Stimulated activated CD4-positive, alpha-beta T cell treated with anti-CD3 and anti-CD28 coated beads, TNF-alpha, amount 100 ng/mL, for 4 hours (primary cell): Measurements from ENCODE around the gene WSB1.
"Not testable (repeated sequence)": the region's sequence is repeated elsewhere in the genome, so short reads cannot be mapped to it uniquely, and the experiment has no call there.

Experiments used
- DNase-seq, 3 experiments: peaks; one replicate each; pipeline ENCODE4 v3.0.0-alpha.2; 2020; ENCODE audit warnings: low read depth in 3 of 3

WSB1 gene

DNA sequence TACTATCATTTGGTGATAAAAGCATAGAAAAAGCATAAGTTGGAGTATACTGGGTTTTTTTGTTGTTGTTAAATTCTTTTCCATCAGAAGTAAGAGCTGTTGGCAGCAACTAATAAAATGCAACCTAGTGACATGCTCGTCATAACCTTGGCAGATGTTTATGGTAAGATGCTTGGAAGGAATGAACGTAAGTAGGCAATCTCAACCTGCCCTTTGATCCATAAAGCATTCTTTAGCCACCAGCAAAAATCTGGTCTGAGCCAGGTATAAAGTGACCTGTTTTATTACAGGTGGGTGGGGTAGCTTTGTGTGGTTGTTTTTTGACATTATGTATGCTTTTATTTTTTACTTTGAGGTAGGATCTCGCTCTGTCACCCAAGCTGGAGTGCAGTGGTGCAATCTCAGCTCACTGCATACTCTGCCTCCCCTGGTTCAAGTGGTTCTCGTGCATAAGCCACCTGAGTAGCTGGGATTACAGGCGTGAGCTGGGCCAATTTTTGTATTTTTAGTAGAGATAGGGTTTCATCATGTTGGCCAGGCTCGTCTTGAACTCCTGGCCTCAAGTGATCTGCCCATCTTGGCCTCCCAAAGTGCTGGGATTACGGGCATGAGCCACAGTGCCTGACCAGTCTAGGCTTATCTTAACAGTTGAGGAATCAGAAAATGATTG is 22.0 kb downstream of the WSB1 start:
- no peak for DNase-seq

DNA sequence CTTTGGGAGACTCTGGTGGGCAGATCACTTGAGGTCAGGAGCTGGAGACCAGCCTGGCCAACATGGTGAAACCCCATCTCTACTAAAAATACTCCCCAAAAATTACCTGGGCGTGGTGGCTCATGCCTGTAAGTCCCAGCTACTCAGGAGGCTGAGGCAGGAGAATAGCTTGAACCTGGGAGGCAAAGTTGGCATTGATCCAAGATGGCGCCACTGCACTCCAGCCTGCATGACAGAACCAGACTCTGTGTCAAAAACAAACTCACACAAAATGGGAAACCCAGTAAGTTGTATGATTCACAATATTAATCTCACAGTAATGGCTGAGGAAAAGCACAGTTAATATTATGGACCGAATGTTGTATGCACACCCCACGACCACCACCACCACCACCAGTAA is 24.3 kb downstream of the WSB1 start:
- no peak for DNase-seq

DNA sequence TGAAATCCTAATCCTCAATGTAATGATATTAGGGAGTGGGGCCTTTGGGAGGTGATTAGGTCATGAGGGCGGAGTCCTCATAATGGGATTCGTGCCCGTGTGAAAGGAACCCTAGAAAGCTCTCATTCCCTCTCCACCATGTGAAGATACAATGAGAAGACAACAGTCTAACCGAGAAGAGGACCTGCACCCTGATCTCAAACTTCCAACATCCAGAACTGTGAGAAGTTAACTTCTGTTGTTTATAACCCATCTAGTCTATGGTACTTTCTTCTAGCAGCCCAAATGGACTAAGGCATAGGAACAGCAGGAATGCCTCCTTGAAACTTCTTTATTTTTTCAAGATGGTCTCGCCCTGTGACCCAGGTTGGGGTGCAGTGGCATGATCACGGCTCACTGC is 24.7 kb downstream of the WSB1 start:
- DNase-seq: no peak

DNA sequence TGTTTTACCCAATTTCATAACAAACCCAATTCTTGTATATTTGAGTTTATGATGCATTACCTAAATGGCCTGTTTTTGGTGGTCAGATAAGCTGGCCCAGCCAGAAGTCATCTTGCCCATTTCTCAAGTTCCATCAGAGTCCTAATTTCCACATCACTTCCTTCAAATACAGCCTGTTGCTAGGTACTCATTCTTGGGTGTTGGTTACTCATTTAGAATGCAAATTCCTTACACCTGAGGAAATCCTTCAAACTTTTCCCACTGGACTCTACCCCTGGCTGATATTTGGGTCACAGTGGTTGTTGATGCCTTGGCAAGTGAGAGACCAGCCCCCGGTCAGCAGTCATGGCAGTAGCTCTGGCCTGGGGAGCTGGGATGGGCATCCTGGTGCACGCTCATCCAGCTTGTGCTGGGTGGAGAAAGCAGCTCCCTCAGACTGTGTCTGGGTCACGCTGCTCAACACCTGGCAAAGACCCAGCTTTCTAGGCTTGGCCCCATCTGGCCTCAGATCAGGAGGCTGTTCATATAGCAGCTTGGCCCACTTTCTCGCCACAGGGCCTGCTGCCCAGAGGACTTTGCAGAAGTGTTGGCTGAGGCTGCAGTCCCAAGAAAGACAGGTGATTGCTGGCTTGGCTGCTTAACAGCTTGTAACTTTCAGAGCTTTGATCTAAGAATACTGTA is 25.8 kb downstream of the WSB1 start:
- DNase-seq: no peak

DNA sequence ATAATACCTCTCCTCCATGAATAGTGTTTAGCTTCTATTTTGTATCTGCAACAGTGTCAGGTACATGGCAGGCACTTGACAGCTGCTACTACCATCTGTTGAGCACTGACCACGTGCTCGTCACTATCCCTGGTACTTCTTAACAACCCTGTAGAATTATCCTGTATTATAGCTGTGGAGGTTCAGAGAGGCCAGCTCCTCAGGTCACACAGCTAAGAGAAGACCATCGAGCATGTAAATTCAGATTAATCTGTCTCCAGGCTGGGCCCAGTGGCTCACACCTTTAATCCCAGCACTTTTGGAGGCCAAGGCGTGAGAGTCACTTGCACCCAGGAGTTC is 26.3 kb downstream of the WSB1 start:
- DNase-seq: no peak

DNA sequence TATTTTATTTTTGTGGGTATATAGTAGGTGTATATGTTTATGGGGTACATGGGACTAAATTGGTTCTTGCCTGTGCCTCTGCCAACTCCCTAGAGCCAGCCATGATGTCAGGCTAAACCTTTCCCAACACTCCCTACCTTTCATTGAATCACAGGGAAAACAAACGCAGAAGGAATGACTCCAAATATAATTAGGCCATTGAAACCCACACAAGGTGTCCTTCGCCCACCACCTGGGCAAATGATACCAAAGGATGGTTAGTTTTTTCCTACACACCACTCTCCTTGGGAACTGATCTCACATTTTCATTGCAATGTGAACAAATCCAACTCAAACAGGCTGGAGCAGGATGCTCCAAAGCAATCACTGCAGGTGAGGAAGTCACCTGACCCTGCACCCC is 27.5 kb downstream of the WSB1 start:
- no peak for DNase-seq

DNA sequence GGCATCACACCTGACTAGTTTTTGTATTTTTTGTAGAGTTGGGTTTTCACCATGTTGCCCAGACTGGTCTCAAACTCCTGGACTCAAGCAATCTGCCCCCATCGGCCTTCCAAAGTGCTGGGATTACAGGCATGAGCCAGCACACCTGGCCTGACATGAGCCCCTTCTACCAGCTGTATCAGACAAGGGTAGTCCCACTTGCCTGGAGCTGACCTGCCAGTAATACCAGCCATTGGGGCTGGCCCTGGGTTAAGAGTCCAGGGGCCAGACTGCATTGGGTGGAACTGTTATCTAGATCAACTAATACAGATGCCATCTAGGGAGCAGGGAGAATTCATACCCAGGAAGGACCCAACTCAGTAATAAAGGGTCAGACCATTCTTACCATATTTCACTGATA is 28.1 kb downstream of the WSB1 start:
- DNase-seq: no peak

DNA sequence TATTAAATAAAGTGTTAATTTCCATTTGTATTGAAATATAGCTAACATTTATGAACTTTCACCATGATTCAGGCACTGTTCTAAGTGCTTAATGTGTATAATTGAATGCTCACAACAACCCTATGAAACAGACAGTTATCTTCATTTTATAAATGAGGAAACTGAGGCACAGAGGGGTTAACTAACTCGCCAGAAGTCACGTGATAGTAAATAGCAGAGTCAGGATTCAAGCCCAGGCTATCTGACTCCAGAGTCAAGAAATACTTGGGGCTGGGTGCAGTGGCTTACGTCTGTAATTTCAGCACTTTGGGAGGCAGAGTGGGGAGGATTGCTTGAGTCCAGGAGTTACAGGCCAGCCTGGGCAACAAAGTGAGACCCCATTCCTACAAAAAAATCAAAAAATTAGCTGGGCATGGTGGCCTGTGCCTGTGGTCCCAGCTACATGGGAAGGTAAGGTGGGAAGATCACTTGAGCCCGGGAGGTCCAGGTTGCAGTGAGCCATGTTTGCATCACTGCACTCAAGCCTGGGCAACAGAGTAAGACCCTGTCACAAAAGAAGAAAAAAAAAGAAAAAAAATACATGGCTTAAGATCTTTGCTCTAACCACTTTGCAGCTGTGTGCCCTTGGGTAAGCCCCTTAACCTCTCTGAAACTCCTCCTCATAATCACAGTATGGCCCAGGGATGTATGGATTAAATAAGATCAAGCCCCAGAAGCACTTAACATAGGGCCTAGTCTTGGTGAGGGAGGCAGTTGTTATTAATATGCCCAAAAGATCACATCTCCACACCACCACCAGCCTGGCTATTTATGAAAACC is 29.0 kb downstream of the WSB1 start:
- DNase-seq: no peak

DNA sequence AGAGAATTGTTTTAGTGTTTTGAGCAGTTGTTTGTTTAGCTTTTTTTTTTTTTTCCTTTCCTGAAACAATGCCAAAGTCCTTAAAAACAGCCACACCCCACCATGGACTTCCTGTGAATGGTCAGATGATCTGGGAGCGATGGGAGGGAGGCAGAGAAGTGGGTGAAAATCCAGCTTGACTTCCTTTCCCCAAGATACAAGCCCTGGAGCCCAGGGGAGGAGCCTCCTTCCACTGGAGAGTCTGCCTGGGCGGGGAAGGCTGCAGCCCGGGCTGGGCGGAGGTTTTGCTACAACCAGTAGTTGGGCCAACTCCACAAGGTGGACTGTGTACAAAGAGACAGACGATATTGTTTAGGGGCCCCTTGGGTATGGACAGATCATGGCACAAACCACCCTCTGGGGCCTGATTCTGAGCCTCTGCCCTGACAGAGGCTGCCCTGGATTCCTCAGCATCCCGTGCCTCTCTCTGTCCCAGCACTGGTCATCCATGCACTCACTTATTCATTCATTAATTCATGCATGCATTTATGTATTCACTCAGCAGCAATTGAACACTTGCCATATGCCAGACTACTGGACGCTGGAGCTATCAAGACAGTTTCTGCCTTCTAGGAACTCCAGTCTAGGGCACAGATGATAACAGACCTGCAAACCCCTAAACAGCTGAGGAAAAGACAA is 29.8 kb downstream of the WSB1 start:
- DNase-seq: no peak

DNA sequence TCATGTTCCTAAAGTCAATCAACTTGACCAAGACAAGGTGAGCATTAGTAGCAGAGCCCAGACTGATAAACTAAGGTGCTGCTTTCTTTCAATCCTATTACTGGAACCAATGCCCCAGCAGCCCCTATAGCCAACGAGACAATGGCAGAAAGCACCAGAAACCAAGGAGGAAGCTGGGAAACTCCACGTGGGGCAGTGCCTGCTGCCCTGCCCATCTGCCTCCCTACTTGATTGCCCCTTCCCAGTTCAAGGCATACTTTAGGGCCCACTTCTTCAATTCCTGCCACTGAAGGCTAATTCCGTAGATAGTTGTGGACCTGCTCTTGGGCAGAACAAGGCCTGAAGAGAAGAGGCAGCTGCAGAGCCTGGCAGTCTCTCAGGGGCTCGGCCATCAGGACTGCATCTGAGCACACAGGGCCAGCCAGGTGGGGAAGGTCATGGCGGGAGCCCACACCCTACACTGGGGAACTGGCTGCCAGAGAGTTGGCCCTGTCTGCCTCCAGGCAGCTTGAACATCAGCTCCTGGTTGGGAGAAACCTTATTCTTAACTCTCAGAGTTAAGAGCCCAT is 30.9 kb downstream of the WSB1 start:
- DNase-seq: no peak

DNA sequence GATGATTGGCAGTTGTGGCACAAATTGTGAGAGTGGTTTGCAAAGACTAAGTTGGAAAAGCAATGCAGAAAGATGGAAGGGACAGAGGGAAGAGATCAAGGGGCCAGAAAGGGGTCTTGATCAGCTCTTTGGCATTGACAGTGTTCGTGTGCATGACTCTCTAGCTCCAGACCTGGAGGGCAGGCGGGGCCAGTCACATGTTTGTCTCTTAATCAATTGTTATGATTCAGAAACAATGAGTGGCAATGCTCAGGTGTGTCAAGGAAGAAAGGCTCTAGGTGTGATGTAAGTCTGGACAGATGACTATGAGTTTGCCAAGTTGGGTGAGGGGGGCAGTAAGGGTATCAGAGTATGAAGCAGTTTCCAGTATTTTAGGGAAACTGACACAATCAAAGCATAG is 32.1 kb downstream of the WSB1 start:
- DNase-seq: no peak

DNA sequence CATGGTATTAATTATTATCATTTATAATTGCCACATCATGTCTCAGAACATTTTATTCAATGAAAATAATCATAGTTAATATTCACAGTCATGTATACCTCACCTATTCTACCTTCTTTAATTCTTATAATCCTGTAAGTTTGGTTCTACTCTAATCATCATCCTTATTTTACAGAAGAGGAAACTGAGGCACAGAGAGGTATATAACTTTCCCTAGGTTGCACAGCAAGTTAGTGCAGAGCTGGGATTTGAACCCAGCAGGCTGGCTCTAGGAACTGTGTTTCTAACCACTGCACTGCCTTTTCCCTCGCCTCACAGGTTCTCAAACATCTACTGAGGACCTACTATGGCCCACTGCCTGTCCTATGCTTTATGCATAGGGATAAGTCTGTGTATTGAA is 32.7 kb downstream of the WSB1 start:
- DNase-seq: no peak

DNA sequence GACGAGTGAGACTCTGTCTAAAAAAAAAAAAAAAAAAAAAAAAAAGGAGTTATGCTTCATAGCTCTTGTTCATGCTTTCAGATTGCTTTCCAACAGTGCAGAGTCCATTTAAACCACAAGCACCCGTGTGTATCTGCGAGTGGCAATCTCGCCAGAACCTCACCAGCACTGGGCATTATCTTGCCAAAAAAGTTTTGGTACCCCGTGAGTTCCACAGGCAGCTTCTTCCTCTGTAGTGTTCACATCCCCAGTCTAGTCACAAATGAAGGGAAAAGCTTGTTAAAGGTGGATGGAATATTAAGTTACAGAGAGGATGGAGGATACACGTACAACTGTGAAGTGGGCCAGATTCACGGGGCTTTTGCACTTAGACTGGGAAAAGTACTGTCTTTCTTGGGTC is 33.5 kb downstream of the WSB1 start:
- DNase-seq: no peak

DNA sequence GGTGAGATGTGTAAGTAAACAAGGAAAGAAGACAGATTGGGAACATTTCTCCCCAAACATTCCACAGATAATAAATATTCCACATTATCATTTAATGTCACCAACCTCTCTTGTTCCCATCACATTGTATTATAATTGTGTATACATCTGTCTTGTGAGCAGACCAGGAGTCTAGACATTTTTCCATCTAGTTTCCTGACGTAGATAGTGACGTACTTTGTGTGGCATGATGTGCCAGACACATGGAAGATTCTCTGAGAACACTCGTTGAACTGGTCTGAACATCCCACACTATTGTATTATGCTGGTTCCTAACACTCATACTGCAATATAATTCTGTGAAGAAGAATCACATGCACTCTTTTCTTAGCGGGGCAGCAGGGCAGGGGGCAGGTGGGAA is 34.0 kb downstream of the WSB1 start:
- no peak for DNase-seq

DNA sequence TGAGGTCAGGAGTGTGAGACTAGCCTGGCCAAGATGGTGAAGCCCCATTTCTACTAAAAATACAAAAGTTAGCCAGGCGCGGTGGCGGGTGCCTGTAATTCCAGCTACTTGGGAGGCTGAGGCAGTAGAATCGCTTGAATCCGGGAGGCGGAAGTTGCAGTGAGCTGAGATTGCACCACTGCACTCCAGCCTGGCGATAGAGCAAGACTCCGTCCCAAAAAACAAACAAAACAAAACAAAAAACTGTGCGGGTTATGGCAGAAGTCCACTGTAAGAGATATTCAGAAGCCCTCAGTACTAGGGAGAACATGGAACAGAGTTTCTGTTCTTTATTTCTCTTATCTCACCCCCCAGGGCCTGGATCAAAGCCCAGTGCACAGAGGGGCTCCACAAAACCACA is 34.8 kb downstream of the WSB1 start:
- DNase-seq: not testable (repeated sequence)

DNA sequence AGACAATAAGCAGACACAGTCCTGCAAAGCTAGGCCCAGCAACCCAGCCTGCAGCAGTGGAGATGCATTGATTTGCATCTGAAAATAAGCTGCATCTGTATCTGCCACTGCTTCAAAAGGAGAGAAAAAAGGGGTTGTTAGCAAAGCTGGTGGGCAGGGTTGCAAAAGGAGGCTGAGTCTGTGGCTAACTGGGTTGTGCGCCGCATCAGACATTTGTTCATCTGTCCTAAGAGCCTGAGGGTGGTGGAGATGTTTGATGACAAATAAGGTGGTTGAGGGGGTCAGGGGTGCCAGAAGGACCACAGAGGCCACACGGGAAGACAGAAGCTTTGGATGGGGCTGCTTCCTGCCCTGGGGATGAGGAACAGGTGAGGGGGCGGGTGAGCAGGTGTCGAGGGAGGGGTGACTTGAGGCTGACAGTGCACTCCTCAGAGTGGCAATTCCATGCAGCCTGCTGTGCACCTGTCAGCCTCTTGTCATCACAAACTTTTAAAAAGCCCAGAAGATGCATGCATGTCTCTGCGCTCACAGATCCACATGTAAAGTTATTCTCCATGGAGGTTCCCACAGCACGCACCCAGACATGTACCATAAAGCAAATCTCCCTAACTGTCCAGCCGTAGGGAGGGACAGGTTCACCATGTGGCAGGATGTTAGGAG is 35.4 kb downstream of the WSB1 start:
- DNase-seq: no peak

DNA sequence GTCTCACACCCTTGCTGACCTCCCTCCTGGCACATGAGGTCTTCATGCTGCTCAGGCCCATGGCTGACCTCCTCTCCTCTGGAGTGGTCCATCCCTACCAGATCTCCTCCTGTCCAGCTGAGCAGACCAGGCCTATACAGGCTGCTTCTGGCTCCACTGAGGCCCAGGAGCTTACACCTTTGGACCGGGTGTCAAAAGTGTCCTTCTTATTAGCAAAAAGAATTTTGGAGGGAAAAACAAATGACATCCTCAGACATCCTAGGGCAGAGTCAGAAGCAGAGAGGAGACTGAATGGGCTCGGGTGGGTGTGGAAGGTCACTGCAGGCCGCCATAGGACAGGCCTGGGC is 38.1 kb downstream of the WSB1 start:
- no peak for DNase-seq

DNA sequence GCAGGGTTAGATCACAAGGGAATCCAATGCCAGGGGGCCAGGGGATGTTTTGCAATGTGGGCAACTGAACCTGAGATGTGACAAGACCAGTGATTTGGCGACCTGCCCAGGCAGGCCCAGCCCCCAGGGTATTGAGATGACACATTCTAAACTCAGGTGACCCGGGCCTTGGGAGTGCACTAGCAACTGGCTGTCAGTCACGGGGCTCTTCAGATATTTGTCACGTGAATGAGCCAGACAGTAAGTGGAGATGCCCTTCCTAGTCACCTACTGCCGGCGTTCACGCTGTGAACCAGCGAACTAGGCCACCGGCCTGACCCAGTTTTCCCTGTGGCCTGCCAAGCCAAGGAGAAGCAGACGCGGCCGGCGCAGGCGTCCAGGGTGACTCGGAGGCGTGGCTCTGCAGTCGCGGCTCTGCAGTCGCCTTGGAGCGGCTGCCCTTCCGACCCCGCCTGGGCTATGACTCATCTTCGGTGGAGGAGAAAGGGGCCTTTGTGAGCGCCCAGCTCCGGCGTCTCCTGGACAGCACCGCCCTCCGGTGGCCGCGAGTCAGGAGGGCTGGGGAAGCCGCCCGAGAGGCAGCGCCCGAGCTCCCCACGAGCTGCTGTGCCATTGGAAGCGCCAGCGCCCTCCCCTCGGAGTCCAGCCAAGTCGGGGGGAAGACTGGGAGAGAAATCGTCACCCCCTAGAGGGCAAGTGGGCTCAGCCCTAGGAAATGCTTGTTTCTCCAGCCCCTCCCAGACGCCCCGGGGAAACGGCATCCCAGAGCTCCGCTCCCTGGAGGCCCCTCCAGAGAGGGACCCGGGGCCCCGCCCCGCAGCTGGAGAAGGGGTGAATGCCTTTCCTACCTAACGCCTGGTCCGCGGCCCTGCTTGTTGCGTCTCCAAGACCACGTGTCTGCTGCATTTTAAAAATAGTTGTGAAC is 38.8 kb downstream of the WSB1 start:
- peak; percentile 64 to 79 (median 74) for DNase-seq

DNA sequence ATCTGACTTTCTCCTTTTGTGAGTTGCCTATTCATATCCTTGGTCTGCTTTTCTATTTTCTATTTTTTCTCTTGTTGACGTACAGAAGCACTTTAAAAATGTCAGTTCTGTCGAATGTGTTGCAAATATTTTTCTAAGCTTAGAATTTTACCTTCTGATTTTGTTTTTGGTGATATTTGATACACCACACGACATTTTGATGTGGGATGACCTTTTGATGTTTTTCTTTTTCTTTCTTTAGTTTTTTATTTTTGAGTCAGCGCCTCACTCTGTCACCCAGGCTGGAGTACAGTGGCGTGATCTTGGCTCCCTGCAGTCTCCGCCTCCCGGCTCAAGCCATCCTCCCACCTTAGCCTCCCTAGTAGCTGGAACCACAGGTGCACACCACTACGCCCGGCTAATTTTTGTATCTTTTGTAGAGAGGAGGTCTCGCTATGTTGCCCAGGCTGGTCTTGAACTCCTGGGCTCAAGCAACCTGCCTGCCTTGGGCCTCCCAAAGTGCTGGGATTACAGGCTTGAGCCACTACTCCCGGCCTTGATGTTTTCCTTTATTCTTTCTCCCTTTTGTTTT is 39.6 kb downstream of the WSB1 start:
- DNase-seq: no peak

DNA sequence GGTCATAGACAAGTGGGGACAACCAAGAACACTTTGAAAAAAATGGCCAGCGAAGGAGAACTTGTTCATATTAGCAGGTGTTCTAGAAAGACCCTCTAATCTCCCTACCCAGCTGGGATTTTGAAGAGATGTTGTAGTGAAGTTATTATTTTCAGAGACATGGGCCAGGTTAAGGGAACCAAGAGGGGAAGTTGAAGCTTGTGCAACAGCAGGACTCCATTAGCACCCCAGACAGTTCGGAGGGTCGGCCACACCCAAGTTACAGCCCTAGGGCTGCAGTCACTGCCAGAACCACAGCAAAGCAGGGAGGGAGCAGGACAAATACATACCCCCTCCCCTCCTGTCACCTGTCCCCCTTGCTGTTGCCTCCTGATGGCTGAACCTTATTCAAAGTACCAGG is 42.3 kb downstream of the WSB1 start:
- DNase-seq: no peak
